GM21723 (cell line): ENCODE measurements around the gene WRAP73.

ENCODE experiments used
- ATAC-seq: cut with Tn5 transposase; IDR thresholded peaks from one replicate; pipeline ENCODE4 v1.9.1; 2021; ENCODE audit warnings: mild to moderate bottlenecking, moderate library complexity; ENCODE audit not compliant: unreplicated experiment

WRAP73 gene

DNA sequence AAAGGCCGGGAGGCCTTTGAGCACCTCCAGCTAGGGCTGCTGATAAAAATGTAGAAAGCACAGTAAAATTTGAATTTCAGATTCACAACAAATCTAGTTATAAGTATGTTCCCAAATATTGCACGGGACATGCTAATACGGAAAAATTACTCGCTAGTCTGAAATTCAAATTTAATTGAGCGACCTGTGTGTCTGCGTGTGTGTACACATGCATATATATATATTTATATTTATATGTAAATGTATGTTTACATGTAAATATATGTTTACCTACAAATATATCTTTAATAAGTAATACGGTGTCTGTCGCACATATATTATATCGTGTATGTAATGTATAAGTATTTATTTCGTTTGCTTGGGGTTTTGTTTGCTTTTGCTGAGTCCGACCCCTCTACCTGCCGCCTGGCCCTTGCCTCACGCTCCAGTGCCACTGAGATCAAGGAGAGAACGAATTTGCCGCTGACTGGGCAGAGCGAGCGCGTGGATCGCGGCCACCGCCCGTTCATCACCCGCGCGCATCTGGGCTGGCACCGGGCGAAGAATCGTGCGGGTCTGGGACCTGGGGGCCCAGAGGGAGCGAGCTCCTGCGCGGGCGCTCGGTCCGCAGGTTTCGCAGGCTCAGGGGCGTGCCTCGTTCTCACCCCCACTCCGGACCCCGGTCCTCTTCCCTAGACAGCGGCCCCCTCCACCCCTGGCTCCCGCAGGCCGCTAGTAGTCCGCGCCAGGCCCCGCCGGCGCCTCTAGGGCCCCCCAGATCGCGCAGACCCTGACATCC is 534 bp upstream of the WRAP73 start:
- no peak for ATAC-seq

DNA sequence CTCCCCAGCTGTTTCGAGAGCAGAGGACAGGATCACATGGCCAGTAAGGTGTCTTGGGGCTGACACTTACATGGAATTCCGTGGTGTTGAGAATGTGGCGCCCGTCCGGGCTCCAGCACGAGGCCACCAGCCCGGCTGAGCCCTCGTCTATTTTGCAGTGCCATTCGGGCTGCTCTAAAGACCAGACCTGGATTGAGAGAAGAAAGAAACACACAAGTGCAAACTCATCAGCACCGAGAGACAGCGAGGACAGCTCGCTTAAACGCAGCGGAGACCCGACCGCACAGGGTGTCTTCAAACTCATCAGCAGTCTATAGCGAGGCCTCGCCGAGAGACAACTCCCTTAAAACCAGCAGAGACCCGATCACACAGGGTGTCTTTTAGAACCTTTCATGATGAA is 3.3 kb downstream of the WRAP73 start:
- ATAC-seq = no peak

DNA sequence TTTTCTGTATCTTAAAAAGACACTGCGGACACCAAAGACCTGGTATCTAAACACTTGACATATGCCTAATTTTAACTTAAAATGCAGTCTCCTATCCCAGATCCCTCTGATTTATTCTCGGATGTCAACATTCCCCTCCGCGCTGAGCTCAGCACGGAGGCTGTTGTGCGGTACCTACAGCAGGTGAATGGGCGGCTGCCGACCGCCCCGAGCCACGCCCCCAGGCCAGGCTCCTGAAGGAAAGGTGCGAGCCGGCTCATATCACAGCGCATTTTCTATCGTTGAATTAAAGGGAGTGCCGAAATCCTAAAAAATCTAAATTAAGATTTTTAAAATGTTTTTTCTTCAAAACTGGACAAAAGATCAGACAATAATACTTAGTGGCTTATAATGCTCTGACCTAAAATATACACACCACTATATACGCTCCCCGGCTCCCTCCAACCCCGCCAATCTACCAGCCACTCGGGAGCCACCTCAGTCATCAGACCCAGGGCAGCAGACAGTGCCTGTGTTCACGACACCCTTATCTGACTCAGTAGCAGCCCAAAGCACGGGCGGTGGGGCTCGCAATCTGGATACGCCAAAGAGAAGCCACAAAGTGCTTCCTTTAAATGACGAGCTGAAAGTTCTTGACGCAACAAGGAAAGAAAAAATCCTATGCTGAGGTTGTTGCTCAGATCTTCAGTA is 4.1 kb downstream of the WRAP73 start:
- no peak for ATAC-seq

DNA sequence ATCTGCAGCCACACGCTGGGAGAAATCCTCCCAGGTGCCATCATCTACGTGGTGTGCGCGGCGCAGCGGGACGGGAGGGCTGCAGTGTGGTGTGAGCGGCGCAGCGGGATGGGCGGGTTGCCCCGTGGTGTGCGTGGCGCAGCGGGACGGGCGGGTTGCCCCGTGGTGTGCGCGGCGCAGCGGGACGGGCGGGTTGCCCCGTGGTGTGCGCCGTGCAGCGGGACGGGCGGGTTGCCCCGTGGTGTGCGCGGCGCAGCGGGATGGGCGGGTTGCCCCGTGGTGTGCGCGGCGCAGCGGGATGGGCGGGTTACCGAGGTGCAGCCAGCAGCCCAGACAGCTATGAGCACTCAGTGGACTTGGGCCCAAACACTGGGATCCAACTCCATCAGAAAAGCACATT is 4.7 kb downstream of the WRAP73 start:
- no peak for ATAC-seq

DNA sequence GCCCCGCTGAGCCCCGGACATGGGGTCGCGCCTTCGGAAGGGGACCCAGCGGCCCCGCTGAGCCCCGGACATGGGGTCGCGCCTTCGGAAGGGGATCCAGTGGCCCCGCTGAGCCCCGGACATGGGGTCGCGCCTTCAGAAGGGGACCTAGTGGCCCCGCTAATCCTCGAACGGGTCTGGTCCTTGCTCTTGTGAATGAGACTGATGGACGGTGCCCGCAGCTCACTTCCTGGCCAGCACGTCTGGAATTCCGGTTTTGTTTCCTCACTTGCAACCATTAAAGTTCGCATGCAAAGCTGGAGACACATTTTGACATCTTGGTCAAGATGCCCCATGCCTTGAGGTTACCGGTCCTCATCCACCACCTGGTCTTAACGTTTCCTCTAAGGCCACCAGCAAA is 5.6 kb downstream of the WRAP73 start:
- no peak for ATAC-seq

DNA sequence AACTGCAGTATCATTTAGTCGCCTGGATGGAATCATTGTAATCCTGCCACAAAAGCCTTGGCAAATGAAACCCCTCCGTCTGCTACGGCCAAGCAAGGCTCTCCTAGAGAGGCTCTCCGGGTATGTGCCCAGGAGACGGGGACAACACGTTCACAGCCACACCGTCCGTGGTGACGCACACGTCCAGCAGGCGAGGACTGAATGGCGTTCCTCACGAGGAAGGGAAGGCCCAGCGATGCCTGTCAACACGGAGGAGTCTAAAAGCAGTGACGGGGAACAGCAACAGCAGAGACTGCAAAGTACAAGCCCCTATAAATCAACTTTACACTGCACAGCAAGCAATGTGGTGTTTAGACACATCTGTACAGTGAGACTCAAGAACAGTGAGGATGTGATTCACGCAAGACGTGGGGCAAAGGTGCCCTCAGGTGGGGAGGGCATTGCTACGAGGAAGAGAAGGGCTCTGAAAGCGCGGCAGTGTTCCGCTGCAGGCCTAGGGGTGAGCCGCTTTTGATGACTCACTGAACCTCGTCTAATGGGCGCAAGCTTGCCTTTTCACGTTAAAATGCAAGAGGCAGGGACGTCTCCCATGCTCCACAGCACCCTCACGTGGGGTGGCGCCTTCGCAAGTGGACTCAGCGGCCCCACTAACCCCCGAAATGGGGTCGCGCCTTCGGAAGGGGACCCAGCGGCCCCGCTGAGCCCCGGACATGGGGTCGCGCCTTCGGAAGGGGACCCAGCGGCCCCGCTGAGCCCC is 6.8 kb downstream of the WRAP73 start:
- no peak for ATAC-seq

DNA sequence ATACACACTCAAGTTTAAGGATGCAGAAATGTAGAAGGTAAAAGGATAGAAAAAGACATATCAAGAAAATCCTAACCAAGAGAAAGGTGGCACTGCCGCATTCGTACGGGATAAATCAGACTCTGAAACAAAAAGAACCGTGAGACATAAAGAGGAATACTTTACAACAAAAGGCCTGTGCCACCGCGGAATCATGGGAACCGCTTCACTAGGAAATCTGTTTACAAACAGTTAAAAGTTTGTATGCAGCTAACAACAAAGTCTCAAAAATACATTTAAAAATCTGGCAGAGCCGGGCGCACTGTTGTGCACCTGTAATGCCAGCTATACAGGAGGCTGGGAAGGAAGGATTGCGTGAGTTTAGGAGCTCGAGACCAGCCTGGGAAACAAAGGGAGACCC is 8.1 kb downstream of the WRAP73 start:
- no peak for ATAC-seq

DNA sequence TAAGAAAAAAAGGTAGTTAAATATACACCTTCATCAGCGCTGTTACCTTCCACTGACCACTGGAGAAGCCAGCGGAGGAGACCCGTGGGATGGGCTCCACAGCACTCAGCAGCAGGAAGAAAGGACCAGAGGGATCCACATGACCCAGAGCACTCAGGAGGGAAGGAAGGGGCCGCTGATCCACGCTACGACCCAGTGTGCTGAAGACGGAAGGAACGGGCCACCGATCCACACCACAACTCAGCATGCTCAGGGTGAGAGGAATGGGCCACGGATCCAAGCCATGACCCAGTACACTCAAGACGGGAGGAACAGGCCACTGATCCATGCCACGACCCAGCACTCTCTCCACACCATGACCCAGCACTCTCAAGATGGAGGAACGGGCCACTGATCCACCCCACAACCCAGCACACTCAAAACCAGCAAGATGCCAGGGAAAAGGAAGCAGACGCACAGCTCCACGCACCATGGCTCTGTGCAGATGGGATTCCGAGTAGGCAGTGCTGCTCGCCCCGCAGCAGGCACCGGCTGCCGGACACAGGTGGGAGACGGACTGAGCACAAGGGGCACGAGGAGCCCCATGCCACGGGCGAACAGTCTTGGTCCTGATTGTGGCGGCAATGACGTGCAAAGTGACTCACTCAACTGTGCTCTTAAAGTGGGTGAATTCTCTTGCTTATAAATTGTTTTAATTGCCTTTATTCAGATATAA is 8.7 kb downstream of the WRAP73 start:
- no peak for ATAC-seq

DNA sequence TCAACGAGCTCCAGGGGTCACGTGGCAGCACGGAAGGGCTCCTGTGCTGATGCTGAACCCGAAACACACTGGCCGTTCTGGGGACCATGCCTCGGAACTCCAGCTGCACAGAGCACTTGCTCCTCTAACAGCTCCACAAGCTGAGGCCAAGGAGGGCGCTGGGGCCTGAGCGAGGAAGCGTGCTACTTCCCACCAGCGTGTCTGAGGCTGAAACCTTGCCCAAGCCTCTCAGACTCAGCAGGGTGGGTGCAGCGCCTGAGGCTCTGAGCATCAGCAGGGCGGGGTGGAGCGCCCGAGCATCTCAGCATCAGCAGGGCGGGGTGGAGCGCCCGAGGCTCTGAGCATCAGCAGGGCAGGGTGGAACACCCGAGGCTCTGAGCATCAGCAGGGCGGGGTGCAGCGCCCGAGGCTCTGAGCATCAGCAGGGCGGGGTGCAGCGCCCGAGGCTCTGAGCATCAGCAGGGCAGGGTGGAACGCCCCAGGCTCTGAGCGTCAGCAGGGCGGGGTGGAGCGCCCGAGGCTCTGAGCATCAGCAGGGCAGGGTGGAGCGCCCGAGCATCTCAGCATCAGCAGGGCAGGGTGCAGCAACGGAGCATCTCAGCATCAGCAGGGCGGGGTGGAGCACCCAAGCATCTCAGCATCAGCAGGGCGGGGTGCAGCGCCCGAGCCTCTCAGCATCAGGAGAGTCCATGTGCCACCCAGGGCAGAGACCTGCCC is 9.6 kb downstream of the WRAP73 start:
- ATAC-seq = no peak

DNA sequence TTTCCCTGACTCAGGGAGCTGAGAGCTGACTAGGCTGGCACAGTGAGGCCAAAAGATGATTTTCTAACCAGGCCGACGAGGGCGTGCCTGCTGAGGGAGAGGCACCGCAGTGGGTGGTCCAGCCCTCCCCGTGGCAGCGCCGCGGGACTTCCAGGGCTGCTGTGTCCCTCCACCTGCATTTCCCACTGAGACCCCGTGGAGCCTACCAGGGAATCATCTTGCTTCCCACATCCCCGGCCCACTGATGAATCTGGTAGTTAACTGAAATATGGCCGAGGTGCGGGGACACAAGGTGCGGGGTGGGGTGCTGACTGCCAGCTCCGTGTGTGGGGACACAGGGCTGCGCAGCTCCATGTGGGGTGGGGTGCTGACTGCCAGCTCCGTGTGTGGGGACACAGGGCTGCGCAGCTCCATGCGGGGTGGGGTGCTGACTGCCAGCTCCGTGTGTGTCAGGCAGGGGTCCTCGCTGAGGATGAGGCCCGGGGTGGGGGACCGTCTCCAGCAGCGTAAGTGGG is 10.4 kb downstream of the WRAP73 start:
- no peak for ATAC-seq

DNA sequence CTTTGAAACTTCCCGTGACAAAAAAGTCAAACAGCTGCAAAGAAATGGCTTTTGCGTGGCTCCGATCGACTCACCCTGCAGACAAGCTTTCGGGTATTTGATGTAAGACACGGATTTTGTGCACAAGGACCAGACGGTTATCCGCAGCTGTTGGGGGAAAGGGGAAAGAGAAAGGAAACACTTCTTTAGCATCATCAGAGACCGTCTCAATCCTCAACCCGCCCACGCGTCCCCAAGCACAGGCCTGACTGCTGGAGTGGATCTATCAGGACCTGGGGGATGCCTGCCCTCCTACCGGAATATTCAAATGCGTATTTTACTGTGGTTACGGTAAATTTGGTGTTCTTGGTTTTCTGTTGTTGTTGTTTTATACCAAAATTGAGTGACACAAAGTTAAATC is 11.2 kb downstream of the WRAP73 start:
- ATAC-seq = no peak

DNA sequence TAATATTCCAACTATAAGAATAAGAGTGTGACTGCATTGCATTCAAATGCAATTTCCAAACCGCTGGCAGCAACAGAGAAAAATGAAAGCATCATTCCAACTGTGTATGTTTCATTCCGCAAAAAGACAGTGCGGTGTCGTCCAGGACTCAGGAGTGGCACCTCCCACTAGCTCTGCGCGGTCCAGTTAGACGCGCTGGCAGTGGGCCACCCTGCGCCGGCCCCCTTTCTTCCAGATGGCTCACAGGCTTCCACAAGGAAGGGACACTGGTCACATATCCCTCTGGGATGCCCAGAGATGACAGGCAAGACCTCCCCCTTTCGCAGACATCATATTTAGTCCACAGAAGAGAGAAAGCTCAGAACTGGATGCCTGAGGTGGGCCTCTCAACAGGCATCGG is 11.9 kb downstream of the WRAP73 start:
- no peak for ATAC-seq

DNA sequence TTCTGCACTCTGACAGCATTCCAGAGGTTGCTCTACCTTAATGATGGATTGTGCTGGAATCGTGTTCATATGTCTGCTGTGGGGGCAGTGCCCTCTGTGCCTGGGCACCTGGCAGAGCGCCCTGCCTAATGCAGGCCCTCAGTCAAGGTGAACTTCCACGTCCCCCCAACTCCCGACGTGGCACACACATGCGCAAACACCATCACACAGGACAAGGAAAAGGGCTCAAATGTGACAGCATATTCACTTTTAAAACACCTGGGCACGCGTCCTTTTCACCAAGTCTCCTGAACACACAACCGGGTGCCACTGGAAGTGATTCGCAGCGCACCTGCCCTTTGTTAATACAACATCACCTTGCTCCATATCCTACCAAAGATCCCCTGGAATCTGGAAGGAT is 13.4 kb downstream of the WRAP73 start:
- no peak for ATAC-seq

DNA sequence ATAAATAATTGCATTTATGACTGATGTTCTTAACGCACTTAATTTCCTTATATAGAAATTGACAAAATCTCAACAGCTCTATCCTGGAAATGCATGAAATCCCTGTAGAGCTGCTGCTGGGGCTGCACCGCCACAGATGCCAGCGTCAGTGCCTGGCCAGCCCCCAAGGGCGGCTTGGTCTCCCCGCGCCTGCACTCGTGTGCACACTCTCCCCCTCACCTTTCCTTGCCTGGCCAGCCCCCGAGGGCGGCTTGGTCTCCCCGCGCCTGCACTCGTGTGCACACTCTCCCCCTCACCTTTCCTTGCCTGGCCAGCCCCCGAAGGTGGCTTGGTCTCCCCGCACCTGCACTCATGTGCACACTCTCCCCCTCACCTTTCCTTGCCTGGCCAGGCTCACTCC is 13.8 kb downstream of the WRAP73 start:
- no peak for ATAC-seq

DNA sequence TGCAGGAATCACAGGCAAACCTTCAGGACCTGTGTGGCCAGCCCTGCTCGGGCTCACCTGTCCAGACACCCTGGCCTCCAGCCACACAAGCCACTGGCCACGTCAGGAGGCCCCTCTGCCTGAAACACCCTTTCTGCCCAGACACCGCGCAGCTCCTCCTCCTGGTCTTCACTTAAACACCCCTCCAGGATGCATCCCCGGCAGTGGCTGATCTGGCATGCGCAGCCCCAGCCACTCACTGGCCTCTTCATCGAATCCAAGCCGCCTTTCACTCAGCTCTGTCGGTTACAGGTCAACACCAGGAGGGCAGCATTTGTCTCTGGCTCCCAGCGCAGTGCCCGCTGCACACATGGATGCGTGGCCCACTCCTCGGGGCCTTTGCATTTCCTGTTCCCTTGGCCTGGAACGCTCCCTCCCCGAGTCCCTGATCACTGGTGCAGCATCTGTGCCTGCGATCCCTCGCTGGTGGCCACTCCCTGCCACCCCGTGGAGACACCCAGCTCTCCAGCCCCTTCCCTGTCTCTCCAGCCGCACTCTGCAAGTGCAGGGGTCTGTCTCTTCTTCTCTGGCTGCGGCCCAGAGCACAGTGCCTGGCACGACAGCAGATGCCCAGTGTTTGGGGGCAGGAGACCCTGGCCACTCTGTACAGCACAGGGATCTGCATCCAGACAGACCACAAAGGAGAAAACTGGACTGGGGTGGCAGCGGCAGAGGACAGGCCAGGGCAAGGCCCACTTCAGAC is 15.7 kb downstream of the WRAP73 start:
- no peak for ATAC-seq

DNA sequence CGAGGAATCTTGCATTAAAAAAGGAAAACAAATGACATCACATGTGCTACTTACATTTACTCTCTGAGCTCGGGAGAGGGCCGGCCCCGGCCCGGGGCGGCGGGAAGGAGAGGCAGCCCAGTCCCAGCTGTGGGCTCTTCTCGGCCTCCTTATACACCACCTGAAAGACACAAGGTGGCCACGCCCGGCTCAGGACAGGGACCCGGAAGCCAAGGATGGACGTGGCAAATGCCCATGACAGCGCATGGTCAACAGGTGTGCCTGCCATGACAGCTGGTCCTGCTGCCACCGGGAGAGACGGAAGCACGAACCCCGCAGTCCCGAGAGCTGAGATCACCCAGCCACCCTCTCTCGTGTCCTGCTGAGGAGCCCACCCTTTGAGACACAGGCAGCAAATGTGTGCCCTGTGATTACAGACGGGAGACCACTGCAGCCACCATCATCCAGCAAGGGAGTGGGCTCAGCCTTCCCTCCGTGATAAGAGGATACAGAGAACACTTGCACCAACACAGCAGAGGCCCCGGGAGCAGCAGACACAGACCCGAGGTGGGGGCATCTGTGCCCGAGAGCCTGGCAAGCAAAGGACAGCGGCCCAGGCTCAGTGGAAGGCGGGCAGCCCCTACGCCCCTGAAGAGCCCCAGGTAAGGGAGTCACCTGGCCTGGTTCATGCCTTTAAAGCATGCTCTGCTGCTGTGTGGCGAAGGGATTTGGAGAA is 16.4 kb downstream of the WRAP73 start:
- no peak for ATAC-seq

DNA sequence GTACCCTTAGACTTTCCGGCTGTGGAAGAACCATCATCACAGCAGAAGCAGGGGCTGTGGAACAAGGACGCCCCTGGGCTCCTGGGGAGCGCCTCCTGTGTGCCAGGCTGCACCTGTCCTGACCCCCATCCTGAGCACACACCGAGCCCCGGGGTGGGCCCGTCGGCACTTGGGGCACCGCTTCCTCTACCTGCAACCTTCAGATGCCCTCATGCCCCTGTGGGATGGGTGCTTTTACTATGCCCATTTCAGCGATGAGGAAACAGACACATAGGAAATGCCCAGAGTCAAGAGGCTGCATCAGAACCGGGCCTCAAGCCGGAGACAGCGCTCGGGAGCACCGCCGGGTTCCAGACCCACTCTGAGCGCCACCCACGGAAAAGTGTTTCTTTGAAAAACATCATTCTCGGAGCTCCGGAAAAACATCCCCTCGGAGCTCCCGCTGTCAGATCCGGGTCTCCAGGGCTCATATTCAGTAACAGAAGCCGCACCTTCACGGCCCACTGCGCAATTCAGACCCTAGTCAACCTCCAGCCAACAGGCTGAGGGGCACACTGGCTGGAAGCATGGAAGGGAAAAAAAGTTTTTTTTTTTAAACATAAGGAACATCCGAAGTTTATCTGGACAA is 17.1 kb downstream of the WRAP73 start:
- no peak for ATAC-seq

DNA sequence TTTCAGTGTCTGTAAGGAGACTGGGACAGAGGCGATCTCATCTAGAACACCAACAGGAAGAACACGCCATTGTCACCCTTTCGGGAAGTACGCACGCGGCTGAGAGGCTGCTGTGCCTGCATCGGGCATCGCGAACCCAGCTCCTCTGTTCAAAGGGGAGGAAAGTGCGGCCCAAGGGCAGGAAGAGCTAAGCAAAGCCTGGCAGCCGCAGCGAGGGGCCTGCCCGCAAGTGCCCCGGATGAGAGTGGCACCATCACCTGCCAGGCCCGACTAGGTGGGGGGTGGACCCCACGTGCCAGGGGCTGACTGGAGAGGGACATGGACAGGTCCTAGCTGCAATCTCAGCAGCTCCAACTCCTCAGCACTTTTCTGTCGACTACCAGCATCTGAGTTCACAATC is 17.6 kb downstream of the WRAP73 start:
- no peak for ATAC-seq
